ENCODE results near the gene HDAC7. TPM values are rescaled to one million over a fixed set of nuclear protein-coding genes. Genes with fewer than 3 reads are reported as not detected.
A peak's percentile ranks its signal among the peaks of the same experiment; 100 is the strongest.

HDAC7 gene
- total and polyA plus RNA-seq, 12 donors = 26.9 to 75.6 (median 40.3) TPM

- no peaks in the 10 kb centered on the region for H3K27me3 ChIP-seq
- no peak for TF ChIP-seq CTCF (IDR thresholded peaks at IDR 0.05)
- intact Hi-C loops (cut with DNase I) = no loop called here
- H3K27ac ChIP-seq = peak overlapping the region in 9 of 10 donors; percentile 49 to 100 (median 98)
- WGBS, 2 donors = 55 to 60% methylated on average over 6 of the region's 6 CpGs
- H3K4me3 ChIP-seq = no peak overlapping the region
- DNase-seq = peak in 1 of 2 donors; percentile 53
- H3K9me3 ChIP-seq = no peaks in the 10 kb centered on the region
- peak in 2 of 8 donors; percentile 2 to 3 for ATAC-seq
- peaks cover 34 to 100% (median 92%) of the 10 kb centered on the region in 9 donors for H3K4me1 ChIP-seq
- H3K36me3 ChIP-seq = no peaks in the 10 kb centered on the region
These were observed 5.5 kb upstream of the HDAC7 start for GRCh38 chr12:47825173-47825639.

GRCh38 chr12:47824635-47825034 lies 4.9 kb upstream of the HDAC7 start:
- Histone ChIP-seq H3K27me3 (no peaks in the 10 kb centered on the region), H3K36me3 (no peaks in the 10 kb centered on the region), H3K27ac (peak overlapping the region in 9 of 10 donors; percentile 49 to 100 (median 98)), H3K9me3 (no peaks in the 10 kb centered on the region), H3K4me1 (peaks cover 31 to 96% (median 86%) of the 10 kb centered on the region in 9 donors), H3K4me3 (no peak overlapping the region)
- 83 to 89% methylated on average over 3 of the region's 3 CpGs for WGBS, 2 donors
- DNase-seq (no peak), ATAC-seq (no peak)
- intact Hi-C loops (cut with DNase I) = loop anchor here in 1 of 10 donors (5.0 kb wide), 1 partner anchor 107 kb away; no protein-coding TSS in a partner anchor
- TF ChIP-seq CTCF (IDR thresholded peaks at IDR 0.05) = no peak

GRCh38 chr12:47824198-47824597 lies 4.5 kb upstream of the HDAC7 start:
- Histone ChIP-seq H3K27ac (peak overlapping the region in 9 of 10 donors; percentile 49 to 100 (median 98)), H3K9me3 (no peaks in the 10 kb centered on the region), H3K27me3 (no peaks in the 10 kb centered on the region), H3K4me3 (no peak overlapping the region), H3K4me1 (peaks cover 27 to 91% (median 82%) of the 10 kb centered on the region in 9 donors), H3K36me3 (no peaks in the 10 kb centered on the region)
- no peak for TF ChIP-seq CTCF (IDR thresholded peaks at IDR 0.05)
- DNase-seq (no peak), ATAC-seq (no peak)
- WGBS, 2 donors = 65 to 75% methylated on average over 2 of the region's 2 CpGs
- intact Hi-C loops (cut with DNase I) = loop anchor here in 1 of 10 donors (5.0 kb wide), 1 partner anchor 107 kb away; no protein-coding TSS in a partner anchor

- Histone ChIP-seq H3K4me1 (peaks cover 23 to 90% (median 81%) of the 10 kb centered on the region in 9 donors), H3K27me3 (no peaks in the 10 kb centered on the region), H3K4me3 (no peak overlapping the region), H3K36me3 (no peaks in the 10 kb centered on the region), H3K27ac (peak overlapping the region in 9 of 10 donors; percentile 49 to 100 (median 98)), H3K9me3 (no peaks in the 10 kb centered on the region)
- TF ChIP-seq CTCF (IDR thresholded peaks at IDR 0.05) = no peak
- WGBS, 2 donors = 86 to 89% methylated on average over 5 of the region's 5 CpGs
- ATAC-seq (no peak), DNase-seq (no peak)
- intact Hi-C loops (cut with DNase I) = loop anchor here in 1 of 10 donors (5.0 kb wide), 1 partner anchor 106 kb away; no protein-coding TSS in a partner anchor
These were observed 3.9 kb upstream of the HDAC7 start for GRCh38 chr12:47823422-47824086.
